GM12872 (cell line): ENCODE data around the gene AFAP1L2.

Experiments
- CTCF ChIP-seq: IDR thresholded peaks from 3 replicates; pipeline ENCODE4 v1.5.1; 2011; ENCODE audit warnings: low read depth, mild to moderate bottlenecking, low read length, moderate library complexity; ENCODE audit not compliant: insufficient read depth

AFAP1L2 gene

GRCh38 chr10:114245121-114245791 lies 159.0 kb downstream of the AFAP1L2 start:
- TF ChIP-seq CTCF = no peak
